ENCODE results near the gene SCAMP4. TPM values are rescaled to one million over a fixed set of nuclear protein-coding genes. Genes with fewer than 3 reads are reported as not detected.

The SCAMP4 gene
- total and polyA plus RNA-seq, 2 of the 13 experiments (the other 11 are each of a cell fraction or from before 2014, with no cell fraction given), result 10.7 to 13.7 TPM

GRCh38 chr19:1875646-1876495 is 29.3 kb upstream of the SCAMP4 start (continued):
- no peak for TF ChIP-seq CSRNP2 (CRISPR knock-in tag; conservative IDR thresholded peaks at IDR 0.05; ENCODE audit: low read depth)
- no peak for TF ChIP-seq RBM39 (IDR thresholded peaks at IDR 0.05; ENCODE audit: low read depth, low read length, poor library complexity, severe bottlenecking)
- no peak for TF ChIP-seq PAWR (CRISPR knock-in tag; IDR thresholded peaks at IDR 0.05; ENCODE audit: borderline replicate concordance)
- TF ChIP-seq KLF9 (CRISPR knock-in tag; IDR thresholded peaks at IDR 0.05; ENCODE audit: low read depth), result no peak
- TF ChIP-seq ZNF484 (CRISPR knock-in tag; IDR thresholded peaks at IDR 0.05; ENCODE audit: borderline replicate concordance, low read depth), result no peak
- no peak for TF ChIP-seq AHDC1 (CRISPR knock-in tag; IDR thresholded peaks at IDR 0.05; ENCODE audit: borderline replicate concordance)
- TF ChIP-seq NFKBIZ (CRISPR knock-in tag; IDR thresholded peaks at IDR 0.05), result no peak
- TF ChIP-seq ZNF451 (CRISPR knock-in tag; IDR thresholded peaks at IDR 0.05), result no peak
- TF ChIP-seq ZNF383 (CRISPR knock-in tag; IDR thresholded peaks at IDR 0.05; ENCODE audit: borderline replicate concordance), result no peak
- TF ChIP-seq ZNF362 (CRISPR knock-in tag; IDR thresholded peaks at IDR 0.05; ENCODE audit: borderline replicate concordance), result no peak; the same call in 1 of the 2 replicates
- no peak; the same call in 1 of the 2 replicates for TF ChIP-seq ZFP90 (CRISPR knock-in tag; IDR thresholded peaks at IDR 0.05; ENCODE audit: borderline replicate concordance)
- TF ChIP-seq ZNF850 (CRISPR knock-in tag; conservative IDR thresholded peaks at IDR 0.05), result no peak
- TF ChIP-seq ZNF441 (CRISPR knock-in tag; IDR thresholded peaks at IDR 0.05; ENCODE audit: borderline replicate concordance), result 0 out of 2 replicates have a peak, but pooled peaks have one; percentile 20
- TF ChIP-seq ZNF773 (CRISPR knock-in tag; IDR thresholded peaks at IDR 0.05; ENCODE audit: borderline replicate concordance), result peak; percentile 40; the same call in 1 of the 2 replicates
- TF ChIP-seq ZNF512B (CRISPR knock-in tag; IDR thresholded peaks at IDR 0.05; ENCODE audit: borderline replicate concordance), result no peak
- no peak for TF ChIP-seq ZNF234 (CRISPR knock-in tag; conservative IDR thresholded peaks at IDR 0.05)
- TF ChIP-seq WIZ (CRISPR knock-in tag; IDR thresholded peaks at IDR 0.05), result no peak; the same call in 1 of the 2 replicates

Data from HepG2 (cell line).